ENCODE results near the gene CRYBG3.

Gene CRYBG3

GRCh38 chr3:97971679-97972567 is 150.1 kb downstream of the CRYBG3 start, which contains the start of gene RIOX2:
TSS of gene RIOX2 (minus strand) at chr3:97972431. CDS start at chr3:97967593, 4,838 bp downstream.
- no peak for TF ChIP-seq ZNF274 (IDR thresholded peaks at IDR 0.05; ENCODE audit: low read depth, low read length)
- H3K4me3 ChIP-seq (ENCODE audit: low read length), result peak within 1 kb of the TSS; percentile 81

GRCh38 chr3:97972976-97973375 is 151.2 kb downstream of the CRYBG3 start:
- TF ChIP-seq ZNF274 (IDR thresholded peaks at IDR 0.05; ENCODE audit: low read depth, low read length), result no peak
- peak overlapping the region; percentile 81; the same call in 1 of the 2 replicates for H3K4me3 ChIP-seq (ENCODE audit: low read length)

- TF ChIP-seq ZNF274 (IDR thresholded peaks at IDR 0.05; ENCODE audit: low read depth, low read length), result no peak
- H3K4me3 ChIP-seq (ENCODE audit: low read length), result no peak overlapping the region
Observed at GRCh38 chr3:97974996-97975395, 153.2 kb downstream of the CRYBG3 start.

DNA sequence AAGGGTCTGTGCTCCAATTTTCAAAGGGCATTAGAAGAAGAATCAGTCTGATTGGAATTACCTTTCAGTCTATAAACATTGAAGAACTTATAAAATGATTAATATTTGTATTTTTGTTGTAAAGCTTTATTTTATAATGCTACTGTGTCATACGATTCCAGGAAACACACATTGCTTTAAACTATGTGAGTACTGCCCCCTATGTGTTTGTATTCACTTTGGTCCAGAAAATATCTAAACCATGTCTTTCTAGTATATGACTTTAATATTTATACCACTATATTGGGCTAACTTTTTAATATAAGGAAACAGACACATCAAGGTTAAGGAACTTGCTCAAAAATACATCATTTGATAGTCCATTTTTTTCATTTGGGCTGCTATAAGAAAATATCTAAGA is 153.7 kb downstream of the CRYBG3 start:
- H3K4me3 ChIP-seq (ENCODE audit: low read length), result no peak overlapping the region
- no peak for TF ChIP-seq ZNF274 (IDR thresholded peaks at IDR 0.05; ENCODE audit: low read depth, low read length)

- no peak for TF ChIP-seq ZNF274 (IDR thresholded peaks at IDR 0.05; ENCODE audit: low read depth, low read length)
- H3K4me3 ChIP-seq (ENCODE audit: low read length), result no peak overlapping the region
Observed at GRCh38 chr3:97979610-97980009, 157.8 kb downstream of the CRYBG3 start.

DNA sequence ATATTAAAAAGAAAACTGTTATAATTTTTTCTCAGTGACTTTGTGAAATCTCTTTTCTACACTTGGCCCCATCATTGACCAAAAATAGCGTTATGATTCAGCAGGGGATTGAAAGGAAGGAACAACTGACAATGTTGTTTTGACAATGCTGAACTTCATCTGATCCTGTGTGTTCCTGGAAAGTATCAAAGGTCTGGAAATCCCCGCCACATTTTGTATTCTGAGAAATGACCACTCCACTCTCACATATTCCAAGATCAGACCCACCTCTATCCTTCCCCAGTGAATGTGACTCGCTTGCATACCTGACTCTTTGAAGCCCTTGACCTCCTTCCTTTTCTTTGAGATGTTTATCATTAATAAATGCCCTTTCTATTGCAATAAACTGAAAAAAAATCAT is 160.1 kb downstream of the CRYBG3 start:
- no peak overlapping the region for H3K4me3 ChIP-seq (ENCODE audit: low read length)
- TF ChIP-seq ZNF274 (IDR thresholded peaks at IDR 0.05; ENCODE audit: low read depth, low read length), result no peak

DNA sequence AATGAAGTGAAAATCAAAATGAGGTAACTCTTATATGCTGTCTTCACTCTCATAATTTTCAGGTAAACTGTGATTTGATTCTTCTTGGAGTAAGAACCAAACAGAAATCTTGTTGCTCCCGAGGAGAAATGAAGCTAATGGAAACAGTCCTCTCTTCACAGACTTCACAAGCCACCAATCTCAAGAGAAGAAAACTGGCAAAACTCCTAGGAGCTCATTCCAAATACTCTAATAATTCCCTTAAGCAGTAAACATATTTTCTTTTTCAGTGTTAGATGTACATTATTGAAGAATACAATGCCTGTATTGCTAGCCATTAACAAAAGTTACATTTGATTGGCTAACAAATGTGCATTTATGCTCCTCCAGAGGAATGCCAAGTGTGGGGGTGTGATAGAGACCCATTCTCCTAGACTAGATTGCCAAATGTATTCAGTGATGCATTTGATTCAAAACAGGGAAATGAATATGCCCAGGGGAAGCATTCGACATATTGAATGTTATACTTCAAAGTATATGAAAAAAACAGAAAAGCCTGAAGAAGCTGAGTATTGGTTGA is 162.2 kb downstream of the CRYBG3 start:
- TF ChIP-seq ZNF274 (IDR thresholded peaks at IDR 0.05; ENCODE audit: low read depth, low read length), result no peak
- H3K4me3 ChIP-seq (ENCODE audit: low read length), result no peak overlapping the region

- no peak overlapping the region for H3K4me3 ChIP-seq (ENCODE audit: low read length)
- TF ChIP-seq ZNF274 (IDR thresholded peaks at IDR 0.05; ENCODE audit: low read depth, low read length), result no peak
Observed at GRCh38 chr3:97987306-97987705, 165.5 kb downstream of the CRYBG3 start.

DNA sequence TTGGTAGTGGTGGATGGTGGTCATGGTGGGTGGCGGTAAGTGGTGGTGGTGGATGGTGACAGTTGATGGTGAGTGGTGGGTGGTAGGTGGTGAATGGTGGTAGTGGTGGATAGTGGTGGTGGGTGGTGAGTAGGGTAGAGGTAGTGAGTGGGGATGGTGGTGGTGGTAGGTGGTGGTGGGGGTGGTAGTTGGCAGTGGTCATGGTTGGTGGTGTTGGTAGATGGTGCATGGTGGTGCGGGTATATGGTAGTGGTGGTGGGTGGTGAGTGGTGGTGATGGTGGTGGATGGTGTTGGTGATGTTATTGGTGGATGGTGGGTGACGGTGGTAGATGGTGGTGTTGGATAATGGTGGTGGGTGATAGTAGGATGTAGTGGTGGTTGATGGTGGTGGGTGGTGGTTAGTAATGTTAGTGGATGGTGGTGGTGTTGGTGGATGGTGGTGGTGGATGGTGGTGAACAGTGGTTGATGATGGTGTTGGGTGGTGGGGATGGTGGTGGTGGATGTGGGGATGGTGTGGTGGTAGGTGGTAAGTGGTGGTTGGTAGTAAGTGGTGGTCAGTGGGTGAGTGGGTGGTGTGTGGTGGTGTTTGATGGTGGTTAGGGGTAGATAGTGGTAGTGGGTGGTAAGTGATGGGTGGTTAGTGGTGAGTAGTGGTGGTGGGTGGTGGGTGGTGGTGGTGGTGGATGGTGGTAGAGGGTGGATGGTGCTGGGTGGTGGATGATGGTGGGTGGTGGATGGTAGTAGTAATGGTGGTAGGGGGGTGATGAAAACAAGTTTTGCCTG is 167.2 kb downstream of the CRYBG3 start:
- TF ChIP-seq ZNF274 (IDR thresholded peaks at IDR 0.05; ENCODE audit: low read depth, low read length), result no peak

GRCh38 chr3:97990624-97991292 is 168.9 kb downstream of the CRYBG3 start:
- H3K4me3 ChIP-seq (ENCODE audit: low read length), result no peak overlapping the region
- TF ChIP-seq ZNF274 (IDR thresholded peaks at IDR 0.05; ENCODE audit: low read depth, low read length), result no peak

More for the DNA sequence above, 167.2 kb downstream of the CRYBG3 start:
- H3K4me3 ChIP-seq (ENCODE audit: low read length), result no peak overlapping the region

- H3K4me3 ChIP-seq (ENCODE audit: low read length), result no peak overlapping the region
- no peak for TF ChIP-seq ZNF274 (IDR thresholded peaks at IDR 0.05; ENCODE audit: low read depth, low read length)
Observed at GRCh38 chr3:97991293-97991682, 169.5 kb downstream of the CRYBG3 start.

- TF ChIP-seq ZNF274 (IDR thresholded peaks at IDR 0.05; ENCODE audit: low read depth, low read length), result no peak
- H3K4me3 ChIP-seq (ENCODE audit: low read length), result no peak overlapping the region
Observed at GRCh38 chr3:97992547-97993173, 170.8 kb downstream of the CRYBG3 start.

GRCh38 chr3:97993526-97993925 is 171.7 kb downstream of the CRYBG3 start:
- no peak for TF ChIP-seq ZNF274 (IDR thresholded peaks at IDR 0.05; ENCODE audit: low read depth, low read length)
- H3K4me3 ChIP-seq (ENCODE audit: low read length), result no peak overlapping the region
